Pulmonary artery endothelial cell (primary cell): Measurements from ENCODE around the gene NCR2. TPM values are rescaled to one million over a fixed set of nuclear protein-coding genes. Genes with fewer than 3 reads are reported as not detected.

Experiments used
- DNase-seq: peaks from one replicate; pipeline ENCODE4 v3.0.0-alpha.2; 2011; ENCODE audit warnings: low read depth, low spot score
- total RNA-seq: library from RNA; depleted of rRNA; stranded (reverse); fragments of >200 nt; gene quantifications from 2 replicates; pipeline ENCODE4 v1.2.3, GENCODE V29; 2014

The NCR2 gene
- total RNA-seq, 1 donor from 2014 or later, result not detected

- DNase-seq, result no peak
Measured at GRCh38 chr6:41359617-41360313, 24.4 kb downstream of the NCR2 start.

DNA sequence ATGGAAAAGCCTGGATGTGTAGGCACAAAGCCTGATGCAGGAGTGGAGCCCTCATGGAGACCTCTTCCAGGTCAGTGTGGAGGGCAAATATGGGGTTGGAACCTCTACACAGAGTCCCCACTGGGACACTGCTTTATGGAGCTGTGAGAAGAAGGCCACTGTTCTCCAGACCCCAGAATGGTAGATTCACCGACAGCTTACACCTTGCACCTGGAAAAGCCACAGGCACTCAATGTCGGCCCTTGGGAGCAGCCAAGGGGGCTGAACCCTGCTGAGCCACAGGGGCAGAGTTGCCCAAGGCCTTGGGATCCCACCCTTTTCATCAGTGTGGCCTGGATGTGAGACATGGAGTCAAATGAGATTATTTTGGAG lies 24.9 kb downstream of the NCR2 start:
- no peak for DNase-seq

- DNase-seq, result no peak
Measured at GRCh38 chr6:41366150-41366549, 30.7 kb downstream of the NCR2 start.

DNA sequence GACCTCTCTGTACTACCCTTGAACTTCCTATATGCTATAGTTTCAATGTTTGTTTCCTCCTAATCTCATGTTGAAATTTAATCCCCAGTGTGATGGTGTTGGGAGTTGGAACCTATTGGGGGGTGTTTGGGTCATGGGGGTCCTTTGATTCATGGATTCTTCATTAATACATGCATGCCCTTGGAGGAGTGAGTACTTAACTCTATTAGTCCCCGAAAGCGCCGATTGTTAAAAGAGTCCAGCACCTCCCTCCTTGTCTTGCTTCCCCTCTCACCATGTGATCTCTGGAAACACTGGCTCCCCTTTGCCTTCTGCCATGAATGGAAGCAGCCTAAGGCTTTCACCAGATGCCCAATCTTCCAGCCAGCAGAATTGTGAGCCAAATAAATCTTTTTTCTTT lies 31.7 kb downstream of the NCR2 start:
- no peak for DNase-seq

- peak; percentile 17 for DNase-seq
Measured at GRCh38 chr6:41367700-41368099, 32.3 kb downstream of the NCR2 start.

DNA sequence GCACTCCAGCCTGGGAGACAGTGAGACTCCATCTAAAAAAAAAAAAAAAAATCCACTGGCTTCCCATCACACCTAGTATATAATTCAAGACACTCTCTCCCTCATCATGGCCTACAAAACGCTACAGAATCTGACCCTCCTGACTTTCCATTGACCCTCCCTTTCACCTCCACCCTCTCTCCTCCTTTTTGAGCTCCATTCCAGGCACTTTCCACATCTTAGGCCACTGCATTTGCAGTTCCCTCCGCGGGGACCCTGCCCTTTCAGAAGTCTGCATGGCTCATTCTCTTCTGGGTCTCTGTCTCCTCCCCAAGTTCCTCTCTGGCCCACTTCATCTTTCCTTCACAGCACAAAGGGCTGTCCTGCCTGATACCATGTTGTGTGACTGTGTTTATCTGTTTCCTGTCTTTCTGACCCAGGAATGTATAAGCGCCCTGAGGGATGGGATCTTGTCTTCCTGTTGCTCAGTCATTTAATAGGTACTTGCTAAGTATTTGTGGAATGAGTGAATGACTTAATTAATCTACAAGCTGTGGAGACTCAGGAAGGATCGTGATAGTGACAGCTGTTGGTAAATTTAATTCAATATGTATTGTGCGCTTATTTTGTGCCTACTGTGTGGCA lies 35.2 kb downstream of the NCR2 start:
- no peak for DNase-seq

- no peak for DNase-seq
Measured at GRCh38 chr6:41371461-41371991, 36.1 kb downstream of the NCR2 start.

- no peak for DNase-seq
Measured at GRCh38 chr6:41371992-41372831, 36.8 kb downstream of the NCR2 start.

GRCh38 chr6:41372832-41373626 lies 37.6 kb downstream of the NCR2 start:
- DNase-seq, result no peak

DNA sequence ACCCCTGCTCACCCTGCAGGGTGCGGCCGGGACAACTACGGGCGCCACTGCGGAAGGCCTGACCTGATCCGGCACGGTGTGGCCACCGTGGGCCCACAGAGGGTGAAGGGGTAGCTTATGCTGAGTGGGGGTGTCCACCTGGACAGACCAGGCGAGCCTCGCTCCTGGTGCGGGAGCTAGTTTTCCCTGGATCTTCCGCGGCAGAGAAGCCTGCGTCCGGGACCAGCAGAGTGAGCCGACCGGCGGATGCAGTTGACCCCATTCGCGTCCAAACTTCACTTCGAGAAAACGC lies 38.2 kb downstream of the NCR2 start:
- no peak for DNase-seq

DNA sequence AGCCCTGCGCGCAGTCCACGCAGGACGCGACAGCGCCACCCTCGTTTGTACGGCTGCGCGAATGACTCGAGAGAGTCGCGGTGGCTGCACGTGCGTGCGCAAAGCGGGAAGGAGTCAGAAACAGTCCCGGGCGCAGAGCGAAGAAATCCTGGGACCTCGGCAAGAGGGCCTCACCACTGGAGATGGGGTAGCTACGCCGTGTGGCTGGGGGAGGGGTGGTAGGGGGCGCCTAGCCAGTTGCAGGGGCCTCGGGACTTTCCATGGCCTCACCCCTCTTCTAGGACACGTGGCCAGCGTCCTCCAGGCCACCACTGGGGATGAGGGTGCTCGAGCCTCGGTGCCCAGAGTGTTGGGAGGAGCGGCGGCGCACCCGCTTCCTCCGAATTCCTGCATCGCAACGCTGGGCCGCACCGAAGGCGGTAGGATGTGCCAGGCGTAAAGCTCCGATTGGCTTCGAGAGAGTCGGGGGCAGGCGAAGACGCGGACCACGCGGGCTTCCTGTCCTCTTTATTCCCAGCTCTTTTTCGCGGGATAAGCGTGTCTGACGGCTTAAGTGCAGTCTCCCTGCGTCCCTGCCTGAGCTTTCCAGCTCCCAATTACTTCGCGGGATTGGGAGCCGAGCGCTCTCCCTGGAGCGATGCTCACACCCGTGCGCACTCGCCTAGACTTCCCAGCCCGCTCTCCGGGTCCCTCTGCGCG lies 38.7 kb downstream of the NCR2 start:
- no peak for DNase-seq

GRCh38 chr6:41374618-41375590 lies 39.5 kb downstream of the NCR2 start:
- DNase-seq, result no peak

- DNase-seq, result no peak
Measured at GRCh38 chr6:41375598-41376151, 40.3 kb downstream of the NCR2 start.

GRCh38 chr6:41376176-41376575 lies 40.8 kb downstream of the NCR2 start:
- no peak for DNase-seq

GRCh38 chr6:41377071-41377470 lies 41.7 kb downstream of the NCR2 start:
- no peak for DNase-seq

DNA sequence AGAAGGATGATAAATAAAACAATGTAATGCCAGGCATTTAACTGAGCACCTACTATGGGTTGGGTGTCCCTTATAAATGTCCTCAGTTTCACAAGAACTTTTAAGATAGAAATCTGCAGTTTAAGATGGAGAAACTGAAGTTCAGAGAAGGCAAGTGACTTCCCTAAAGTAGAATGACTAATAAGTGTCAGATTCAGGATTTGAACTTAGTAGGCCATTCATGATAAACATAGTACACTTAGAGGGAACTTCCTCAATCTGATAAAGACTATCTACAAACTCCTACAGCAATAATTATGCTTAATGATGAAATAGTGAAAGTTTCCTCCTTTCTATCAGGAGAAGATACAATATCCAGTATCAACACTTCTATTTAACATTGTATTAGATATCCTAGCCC lies 43.9 kb downstream of the NCR2 start:
- no peak for DNase-seq

GRCh38 chr6:41386594-41386993 lies 51.2 kb downstream of the NCR2 start:
- no peak for DNase-seq

DNA sequence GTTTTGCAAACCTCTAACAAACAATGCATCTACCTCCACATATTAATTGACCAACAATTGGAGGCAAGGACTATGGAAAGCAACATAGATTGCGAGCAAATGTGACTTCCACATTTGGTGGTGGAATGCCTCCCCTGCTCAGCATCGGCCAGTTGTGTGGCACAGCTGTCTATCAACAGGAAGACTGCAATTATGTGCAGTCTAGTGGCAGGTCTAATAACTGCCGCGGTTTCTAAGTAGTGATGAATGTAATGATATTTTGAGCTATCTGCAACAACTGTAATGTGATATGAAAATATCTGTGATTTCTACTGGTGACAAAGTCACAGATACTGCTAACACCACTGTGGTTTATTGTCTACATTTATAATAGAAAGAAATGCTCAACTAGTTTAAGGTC lies 56.8 kb downstream of the NCR2 start:
- no peak for DNase-seq

DNA sequence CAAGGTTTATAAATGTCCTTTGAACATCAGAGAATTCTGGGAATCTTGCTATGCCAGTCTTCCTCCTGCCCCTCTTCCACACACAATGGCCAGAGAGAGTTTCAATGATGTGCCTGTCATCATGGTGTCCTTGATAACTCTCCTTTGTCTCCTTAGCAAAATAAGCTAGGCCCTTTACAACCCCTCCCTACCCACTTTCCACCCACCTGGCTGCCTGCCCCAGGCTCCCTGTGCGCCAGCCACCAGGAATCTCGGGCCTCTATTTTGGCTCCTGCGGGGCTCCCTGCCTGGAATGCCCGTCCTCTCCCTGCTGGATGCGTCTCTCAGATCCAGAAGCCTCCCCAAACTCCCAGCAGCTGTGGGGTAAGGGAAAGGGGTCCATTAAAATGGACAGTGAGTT lies 60.9 kb downstream of the NCR2 start:
- DNase-seq, result no peak

DNA sequence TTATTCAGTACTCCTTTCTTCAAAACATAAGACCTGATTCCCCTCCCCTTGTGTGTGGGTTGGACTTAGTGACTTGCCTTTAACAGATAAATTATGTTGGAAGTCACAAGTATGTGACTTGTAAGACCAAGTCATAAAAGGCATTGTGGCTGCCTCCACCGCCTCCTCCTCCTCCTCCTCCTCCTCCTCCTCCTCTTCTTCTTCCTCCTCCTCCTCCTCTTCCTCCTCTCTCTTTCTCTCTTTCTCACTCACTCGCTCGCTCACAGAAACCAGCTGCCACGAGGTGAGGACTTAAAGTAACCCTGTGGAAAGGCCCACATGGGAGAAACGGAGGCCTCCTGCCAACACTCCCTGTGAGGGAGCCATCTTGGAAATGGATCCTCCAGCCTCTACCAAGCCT lies 64.0 kb downstream of the NCR2 start:
- no peak for DNase-seq
